GM18499 (cell line): ENCODE measurements around the gene GLB1L3.
"Not testable (repeated sequence)": the region's sequence is repeated elsewhere in the genome, so short reads cannot be mapped to it uniquely, and the experiment has no call there.

ENCODE experiments used
- ATAC-seq: cut with Tn5 transposase; IDR thresholded peaks from one replicate; pipeline ENCODE4 v1.9.1; 2021; ENCODE audit warnings: moderate number of reproducible peaks; ENCODE audit not compliant: insufficient read depth, unreplicated experiment

Gene GLB1L3

DNA sequence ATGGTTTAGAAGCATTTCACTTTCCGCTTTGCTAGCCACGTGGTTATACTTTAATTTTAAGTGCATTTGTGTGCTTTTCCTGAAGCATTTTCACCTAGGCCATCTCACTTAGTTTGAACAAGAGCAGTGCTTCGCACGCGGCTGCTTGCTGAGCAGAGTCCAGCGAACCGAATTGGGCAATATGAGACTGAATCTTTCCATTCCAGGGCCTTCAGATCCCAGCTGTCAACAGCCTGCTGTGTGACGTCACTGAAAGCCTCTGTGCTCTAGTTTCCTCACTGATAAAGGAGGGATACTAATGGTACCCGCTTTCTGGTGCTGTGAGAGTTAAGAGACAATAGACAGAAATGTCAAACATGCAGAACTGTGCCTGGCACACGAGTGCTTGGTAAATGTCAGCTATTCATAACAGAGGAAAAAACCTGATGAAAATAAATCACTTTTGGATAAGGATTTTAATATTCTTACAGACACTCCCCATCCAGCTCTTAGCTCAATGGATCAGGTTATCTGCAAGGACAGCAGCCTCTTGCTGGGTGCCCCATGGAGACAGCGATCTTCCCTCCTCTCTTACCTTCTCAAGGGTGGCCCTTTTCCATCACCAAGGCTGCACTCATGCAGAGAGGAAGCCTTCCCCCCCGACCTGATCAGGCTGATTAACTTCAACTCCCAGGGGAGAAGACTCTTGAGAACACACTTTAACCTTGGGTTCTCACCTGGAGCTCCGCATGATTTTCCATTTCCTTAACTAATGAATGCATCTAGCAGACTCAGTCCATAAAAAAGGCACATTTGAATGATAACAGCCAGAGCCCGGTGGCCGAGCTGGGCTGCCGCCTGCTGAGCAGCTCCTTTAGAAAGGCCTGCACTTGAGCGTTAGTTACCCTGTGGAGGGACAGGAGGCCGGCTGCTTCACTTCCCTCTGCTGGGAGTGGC lies 3.5 kb upstream of the GLB1L3 start:
- ATAC-seq = no peak

DNA sequence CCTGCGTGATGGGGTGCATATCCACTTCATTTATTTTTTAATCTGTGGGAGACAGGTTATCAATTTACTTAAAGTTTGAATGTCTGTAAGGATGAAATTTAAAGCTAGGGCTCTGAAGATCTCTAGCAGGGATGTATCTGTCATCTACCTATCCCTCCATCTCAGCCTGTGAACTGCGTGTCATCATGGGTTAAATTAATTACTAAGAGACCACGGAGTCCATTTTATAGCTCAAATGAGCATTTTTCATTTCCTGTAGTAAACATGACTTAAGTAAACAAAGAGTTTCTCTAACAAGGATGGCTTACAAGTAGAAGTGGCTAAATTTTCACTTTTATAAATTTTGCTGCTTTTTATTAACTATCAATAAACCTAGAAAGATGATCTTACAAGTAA lies 2.9 kb upstream of the GLB1L3 start:
- ATAC-seq = no peak

DNA sequence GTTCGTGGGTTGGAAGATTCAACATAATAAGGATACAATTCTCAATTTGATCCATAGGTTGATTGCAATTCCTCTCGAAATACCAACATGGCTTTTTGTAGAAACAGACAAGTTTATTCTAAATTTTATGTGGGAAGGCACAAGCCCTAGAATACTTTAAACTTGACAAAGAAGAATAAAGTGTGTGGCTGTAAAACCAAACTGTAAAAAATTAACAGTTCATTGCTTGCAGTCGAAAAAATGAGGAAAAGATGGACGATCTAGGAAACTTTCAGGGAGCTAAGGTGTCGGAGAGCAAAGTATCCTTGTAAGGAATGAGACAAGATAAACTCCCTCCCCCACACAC lies 1.0 kb upstream of the GLB1L3 start:
- no peak for ATAC-seq

DNA sequence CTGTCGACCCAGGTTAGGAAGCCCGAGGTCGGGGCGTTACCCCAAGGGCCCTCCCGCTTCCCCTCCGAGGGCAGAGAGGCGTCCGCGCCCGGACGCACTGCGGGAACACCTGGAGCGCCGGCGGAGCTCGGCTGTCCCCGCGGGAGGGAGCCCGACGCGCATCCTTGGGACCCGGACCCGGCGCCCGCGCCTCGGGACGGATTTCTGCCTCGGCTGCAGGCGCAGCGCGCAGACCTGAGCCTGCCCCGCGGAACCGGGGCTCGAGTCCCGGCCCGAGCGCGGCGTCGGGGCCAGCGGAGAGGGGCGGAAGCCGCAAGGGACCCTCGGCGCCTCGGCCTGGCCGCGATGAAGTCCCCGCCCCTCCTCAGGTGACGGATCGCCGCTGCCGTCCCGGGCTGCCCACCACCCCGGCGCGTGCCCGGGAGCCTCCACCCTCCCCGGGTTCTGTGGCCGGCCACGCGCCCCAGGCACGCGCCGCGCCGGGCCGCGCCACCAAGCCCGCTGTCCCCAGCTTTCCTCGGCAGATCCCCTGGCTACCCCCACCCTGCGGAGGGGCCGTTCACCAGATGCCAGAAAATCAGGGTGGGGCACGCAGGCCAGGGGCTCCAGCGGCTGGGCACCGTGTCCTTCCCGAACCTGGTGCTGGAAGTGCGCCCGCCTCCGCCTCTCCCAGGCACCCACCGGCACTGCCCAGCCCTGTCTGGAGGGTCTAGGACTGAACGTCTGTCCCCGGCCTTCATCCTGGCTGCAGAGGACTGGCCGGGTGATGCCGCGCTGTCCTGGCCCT lies 410 bp downstream of the GLB1L3 start:
- ATAC-seq = no peak

DNA sequence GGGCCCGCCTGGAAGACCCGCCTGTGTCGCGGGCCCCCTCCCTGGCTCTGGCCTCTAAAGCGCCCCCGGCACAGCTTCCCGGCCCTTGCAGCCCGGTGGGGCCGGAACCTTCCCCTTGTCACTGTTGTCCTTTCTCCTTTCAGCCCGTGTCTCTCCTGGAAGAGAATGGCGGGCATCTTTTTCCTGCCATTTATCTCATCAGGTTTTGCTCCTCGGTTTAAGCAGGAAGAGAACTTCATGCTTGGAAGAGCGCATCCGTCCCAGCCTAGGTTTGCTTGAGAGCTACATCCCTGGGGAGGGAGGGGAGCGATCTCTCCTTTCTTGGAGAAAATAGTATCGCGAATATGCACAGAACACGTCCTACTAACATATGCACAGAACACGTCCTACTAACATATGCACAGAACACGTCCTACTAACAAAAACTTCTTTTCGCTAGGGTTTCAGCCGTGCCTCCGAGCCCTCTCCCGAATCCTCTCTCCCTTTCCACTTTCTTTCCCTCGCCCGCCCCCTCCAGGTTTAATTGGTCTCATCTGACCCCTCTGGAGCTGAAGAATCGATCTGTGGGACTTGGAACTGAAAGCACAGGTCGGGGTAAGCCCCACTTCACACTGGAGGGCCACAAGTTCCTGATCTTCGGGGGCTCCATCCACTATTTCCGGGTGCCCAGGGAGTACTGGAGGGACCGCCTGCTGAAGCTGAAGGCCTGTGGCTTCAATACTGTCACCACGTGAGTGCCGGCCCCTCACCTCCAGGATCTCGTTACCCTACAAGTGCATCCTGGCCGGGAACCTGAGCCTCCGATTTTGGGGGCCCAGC lies 1.2 kb downstream of the GLB1L3 start:
- no peak for ATAC-seq

DNA sequence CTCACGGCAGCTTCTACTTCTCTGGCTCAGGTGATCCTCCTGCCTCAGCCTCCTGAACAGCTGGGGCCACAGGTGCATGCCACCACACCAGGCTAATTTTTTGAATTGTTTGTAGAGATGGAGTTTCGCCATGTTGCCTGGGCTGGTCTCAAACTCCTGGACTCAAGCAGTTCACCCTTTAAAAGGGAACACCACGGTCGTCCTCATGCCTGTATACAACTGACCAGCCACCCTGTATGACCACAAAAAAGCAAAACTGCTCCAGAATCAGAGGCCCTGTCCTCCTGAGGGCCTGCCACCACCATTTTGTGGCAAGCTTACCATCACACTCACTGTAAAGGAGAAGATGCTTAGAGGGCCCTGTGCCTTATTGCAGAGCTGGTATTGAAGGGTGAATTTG lies 2.2 kb downstream of the GLB1L3 start:
- ATAC-seq = no peak

DNA sequence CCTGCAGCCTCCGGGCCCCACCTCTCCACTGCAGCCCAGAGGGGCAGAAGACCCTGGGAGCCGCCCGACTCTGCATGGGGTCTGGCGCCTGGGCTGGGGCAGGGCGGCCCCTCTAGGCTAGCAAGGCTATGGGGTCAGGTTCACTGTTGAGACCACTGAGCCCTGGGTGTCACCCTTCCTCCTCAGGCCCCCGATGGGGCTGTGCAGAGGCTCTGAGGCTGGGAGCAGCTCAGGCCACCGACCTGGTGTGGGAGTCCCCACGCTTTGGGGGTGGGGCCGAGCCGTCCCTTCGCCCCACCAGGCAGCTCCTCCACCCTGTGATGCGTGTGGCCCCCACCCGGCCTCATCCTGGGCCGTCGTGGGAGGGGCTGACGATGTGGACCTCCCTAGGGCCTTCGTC lies 5.5 kb downstream of the GLB1L3 start:
- not testable (repeated sequence) for ATAC-seq

DNA sequence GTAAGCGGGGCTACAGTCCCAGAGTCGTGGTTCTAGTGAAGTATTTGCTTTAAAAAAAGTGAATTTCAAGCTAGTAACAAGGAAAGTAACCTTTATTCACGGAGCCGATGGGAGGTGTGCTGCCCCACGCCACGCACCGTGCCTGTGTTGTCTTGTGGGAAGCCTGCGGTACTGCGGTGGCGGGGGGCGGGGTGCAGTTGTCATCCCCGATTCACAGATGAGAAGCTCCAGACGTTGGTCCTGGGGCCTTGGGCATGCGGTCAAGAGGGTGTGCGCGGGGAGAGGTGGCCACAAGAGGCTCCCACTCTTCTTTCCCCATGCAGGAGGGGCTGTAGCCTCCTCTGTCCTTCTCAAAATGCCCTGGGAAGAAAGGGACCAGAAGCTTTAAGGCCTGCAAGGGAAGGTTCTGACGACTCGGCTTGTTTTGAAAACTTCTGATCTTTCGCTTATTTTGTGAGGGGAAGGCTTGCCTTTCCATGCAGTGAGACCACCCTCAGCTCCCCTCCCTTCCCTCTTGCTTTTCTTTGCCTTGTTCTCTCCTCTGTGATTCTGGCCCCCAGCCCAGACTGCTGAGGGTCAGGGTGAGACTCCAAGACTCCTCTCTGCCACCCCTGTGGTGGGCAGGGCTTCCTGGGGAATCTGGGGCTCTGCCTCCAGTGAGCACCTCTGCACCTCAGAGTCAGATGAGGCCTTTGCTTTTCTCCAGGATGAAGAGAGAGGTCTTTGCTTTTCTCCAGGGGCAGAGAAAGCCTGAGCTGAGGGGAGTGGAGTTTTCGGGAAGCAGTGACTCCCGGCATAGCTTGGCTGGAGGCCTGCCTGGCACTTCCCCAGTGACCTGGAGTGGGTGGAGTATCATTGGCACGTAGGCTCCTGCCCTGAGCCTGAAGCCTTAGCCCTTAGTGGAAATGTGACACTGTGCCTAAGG lies 6.2 kb downstream of the GLB1L3 start:
- no peak for ATAC-seq

DNA sequence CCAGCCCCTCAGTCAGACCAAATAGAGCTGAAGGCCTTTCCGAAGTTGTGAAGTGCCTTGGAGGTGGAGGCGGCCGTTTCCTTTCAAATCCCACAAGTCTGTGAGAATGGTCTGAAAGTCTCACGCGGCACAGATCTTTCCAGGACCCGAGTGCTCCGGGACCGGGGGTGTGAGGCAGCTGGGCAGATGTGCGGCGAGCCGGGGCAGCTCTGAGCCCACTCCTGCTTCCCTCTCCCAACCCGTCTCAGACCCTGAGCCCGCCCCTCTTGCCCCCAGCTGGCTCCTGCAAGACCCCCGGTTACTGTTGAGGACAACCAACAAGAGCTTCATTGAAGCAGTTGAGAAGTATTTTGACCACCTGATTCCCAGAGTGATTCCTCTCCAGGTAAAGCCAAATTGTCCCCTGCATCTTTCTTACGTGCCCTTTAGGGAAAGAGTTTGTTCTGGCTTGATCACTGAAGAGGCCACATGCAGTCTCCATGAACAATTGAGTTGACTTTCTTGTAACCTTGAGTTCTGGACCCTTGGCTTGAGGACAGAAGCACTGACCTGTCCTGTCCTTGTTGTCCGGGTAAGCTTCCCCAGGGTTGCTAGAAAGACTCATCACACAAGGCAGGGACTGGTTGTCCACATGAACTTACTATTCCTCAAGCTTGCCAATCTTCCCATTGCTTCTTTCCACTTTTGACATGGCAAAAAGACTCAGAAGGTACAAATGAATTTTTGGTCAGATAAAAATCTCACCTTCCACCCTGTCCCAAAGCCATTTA lies 7.5 kb downstream of the GLB1L3 start:
- ATAC-seq = no peak

DNA sequence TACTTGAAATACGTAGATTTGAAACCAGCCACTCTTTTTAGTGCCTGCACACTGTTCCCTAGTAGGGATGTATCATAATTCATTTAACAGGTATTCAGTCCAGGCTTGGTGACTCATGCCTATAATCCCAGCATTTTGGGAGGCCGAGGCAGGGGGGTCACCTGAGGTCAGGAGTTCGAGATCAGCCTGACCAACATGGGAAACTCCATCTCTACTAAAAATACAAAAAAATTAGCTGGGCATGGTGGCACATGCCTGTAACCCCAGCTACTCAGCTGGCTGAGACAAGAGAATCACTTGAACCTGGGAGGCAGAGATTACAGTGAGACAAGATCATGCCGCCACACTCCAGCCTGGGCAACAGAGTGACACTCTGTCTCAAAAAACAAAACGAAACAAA lies 8.2 kb downstream of the GLB1L3 start:
- ATAC-seq = not testable (repeated sequence)

DNA sequence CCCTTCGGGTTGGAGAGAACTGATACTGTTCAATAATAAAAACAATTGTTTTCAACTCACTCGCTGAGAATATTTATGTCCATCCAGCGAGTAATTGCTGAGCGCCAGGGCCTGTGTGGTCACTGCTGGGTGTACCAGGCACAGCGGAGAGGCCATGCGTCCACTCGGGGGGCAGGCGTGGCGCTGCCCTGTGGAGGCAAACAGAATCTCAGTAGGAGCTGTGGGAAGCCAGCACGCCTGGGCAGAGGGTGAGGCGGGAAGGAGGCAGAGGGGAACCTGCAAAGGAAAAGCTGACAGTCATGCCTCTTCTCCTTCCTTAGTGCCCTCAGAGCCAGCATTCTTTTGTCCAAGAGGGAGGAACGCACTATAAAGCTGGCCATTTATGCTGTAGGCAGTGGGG lies 11.4 kb downstream of the GLB1L3 start:
- ATAC-seq = no peak

DNA sequence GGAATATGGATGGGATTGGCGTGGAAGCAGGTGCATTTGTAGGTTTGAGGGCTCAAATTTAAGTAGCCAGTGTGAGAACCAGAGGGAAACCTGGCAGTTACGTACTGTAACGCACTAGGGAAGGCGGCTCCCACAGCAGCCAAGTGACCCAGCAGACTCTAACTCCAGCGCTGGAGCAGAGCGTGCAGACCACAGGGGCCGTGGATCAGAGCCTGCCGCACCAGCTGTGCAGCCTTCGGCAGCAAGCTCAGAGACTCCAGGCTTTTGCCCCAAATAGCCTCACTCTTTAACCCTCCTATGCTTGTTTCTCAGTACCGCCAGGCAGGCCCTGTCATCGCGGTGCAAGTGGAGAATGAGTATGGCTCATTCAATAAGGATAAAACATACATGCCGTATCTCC lies 12.3 kb downstream of the GLB1L3 start:
- ATAC-seq = no peak

DNA sequence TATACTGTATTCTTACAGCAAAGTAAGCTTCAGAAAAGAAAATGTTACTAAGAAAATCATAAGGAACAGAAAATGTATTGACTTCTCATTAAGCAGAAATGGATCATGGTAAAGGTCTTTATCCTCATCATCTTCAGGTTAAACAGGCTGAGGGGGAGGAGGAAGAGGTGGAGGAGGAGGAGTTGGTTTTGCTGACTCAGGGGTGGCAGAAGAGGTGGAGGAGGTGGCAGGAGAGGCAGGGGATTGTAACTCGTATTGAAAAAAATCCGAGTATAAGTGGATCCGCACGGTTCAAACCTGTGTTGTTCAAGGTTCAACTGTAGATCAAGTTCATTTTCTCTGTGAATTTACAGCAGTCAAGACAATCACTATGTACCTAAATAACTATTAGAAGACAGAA lies 13.0 kb downstream of the GLB1L3 start:
- ATAC-seq = no peak

DNA sequence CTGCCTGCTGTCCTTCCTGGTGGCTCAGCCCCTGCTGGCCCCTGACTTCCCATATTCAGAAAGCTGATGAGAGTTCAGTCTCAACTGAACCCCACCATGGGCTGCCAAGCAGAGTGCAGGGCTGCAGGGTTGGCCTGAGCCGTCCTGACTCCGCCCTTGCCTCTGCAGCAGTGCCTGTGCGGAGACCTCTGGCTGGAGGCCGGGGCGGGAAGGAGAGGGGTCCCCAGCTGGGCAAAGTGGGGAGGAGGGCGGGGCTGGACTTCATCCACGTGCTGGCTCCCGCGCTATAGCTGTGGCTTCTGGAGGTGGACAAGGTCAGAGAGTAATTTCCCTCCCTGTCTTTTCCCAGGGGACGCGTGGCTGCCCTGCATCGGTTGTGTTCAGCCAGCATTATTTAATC lies 13.6 kb downstream of the GLB1L3 start:
- ATAC-seq = no peak

DNA sequence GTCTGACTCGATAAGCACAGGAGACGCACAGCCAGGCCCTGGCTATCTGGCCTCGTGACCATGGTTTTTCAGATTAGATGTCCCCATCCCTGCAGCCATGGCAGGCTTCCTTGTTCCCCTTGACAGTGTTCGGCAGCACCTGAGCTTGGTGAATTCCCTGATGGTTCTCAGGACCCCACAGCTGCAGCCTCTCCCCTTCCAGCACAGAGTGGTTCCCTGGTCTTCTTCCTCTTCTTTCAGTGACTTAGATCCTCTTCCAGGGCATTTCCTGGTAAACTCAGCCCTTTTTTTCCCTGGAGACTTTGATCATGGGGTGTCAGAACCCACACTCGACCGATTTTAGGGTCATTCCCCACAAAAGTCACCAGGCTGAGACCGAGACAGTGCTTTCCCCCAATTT lies 14.5 kb downstream of the GLB1L3 start:
- ATAC-seq = no peak

DNA sequence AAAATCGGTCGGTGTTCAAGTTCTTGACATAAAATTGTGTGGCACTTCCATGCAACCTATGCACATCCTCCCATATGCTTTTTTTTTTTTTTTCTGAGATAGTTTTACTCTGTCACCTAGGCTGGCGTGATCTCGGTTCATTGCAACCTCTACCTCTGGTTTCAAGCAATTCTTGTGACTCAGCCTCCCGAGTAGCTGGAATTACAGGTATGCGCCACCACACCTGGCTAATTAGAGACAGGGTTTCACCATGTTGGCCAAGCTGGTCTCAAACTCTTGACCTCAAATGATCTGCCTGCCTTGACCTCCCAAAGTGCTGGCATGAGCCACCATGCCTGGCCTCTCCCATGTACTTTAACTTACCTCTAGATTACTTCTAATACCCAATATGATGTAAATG lies 15.0 kb downstream of the GLB1L3 start:
- no peak for ATAC-seq

DNA sequence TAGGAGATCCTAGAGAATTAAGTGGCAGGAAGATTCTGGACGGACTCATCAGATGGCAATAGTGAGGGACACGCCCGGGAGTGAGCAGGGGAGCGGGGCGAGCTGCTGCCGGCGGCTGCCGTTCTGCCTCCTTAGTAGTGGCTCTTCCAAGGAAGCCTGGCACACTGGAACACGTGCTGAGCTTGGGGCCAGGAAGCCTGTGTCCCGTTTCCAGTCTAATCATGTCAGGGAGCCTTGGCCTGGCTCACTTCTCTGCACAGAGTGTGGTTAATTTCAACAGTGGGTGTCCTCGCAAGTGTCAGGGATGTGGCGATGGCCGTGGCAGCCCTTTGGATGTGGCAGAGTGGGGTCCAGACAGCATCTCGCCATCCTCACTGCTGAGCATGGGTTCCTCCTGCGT lies 16.5 kb downstream of the GLB1L3 start:
- ATAC-seq = no peak

DNA sequence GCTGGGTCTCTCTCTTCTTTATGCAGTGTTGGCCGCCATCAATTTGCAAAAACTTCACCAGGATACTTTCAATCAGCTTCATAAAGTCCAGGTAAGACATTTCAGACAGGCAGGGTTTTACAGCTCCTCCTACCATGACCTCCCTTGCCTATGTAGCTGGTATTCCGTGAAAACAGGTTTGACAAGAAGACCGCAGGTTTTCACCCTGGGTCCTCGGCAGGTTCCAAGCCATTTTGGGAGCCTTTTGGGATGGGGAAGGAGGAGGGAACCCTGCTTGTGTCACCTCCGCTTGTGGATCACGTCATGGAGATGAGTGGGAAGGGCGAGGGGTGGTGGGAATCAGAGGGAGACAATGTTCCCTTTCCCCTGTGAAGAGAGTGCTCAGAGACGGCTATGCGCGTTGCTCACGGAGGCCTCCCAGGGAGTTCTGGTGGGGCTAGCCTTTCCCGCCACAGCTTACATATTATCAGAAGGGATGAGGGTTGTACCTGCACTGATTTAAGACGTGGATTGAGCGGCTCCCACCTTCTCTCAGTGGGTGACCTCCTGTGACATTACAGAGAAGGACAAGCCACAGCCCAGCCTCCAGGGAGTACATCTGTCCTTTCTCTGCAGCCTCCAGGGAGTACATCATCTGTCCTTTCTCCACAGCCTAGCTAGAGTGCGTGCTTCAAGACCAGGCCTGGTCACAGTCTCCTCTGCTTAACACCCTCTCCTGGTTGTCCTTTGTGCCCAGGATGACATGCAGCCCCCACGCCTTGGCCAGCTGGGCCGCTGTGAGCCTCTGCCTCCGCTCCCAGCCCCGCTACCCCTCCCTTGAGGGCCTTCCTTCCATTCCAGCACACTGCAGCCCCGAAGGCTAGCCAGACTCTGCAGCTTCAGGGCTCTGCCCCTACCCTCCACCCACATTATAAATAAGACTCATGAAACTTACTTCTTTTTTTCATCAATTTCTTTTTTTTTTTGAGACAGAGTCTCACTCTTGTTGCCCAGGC lies 17.2 kb downstream of the GLB1L3 start:
- no peak for ATAC-seq
